Measurements from ENCODE around the gene CCDC15. TPM values are rescaled to one million over a fixed set of nuclear protein-coding genes. Genes with fewer than 3 reads are reported as not detected.

The CCDC15 gene
- polyA plus RNA-seq, 3 donors: 3.7 to 4.4 (median 4.2) TPM

Other genes with a start within 250 kb of the CCDC15 start
- gene NRGN, start 214.3 kb upstream of the CCDC15 start, polyA plus RNA-seq (ENCODE audit: insufficient read length in 3 of 3): 10 to 100 TPM; 12.0 to 24.4 (median 15.3) TPM
- gene VSIG2, start 201.9 kb upstream of the CCDC15 start, polyA plus RNA-seq (ENCODE audit: insufficient read length in 3 of 3): 1 to 10 TPM; 4.4 to 7.9 (median 5.8) TPM
- gene ESAM, start 191.9 kb upstream of the CCDC15 start, polyA plus RNA-seq (ENCODE audit: insufficient read length in 3 of 3): 10 to 100 TPM; 60.6 to 73.8 (median 68.2) TPM
- 10 to 100 TPM; 24.3 to 25.7 (median 25.1) TPM for gene MSANTD2, start 153.8 kb upstream of the CCDC15 start, polyA plus RNA-seq (ENCODE audit: insufficient read length in 3 of 3)
- gene ROBO3, start 88.8 kb upstream of the CCDC15 start, polyA plus RNA-seq (ENCODE audit: insufficient read length in 3 of 3): 10 to 100 TPM; 13.5 to 17.4 (median 16.1) TPM
- gene ROBO4, start 56.3 kb upstream of the CCDC15 start, polyA plus RNA-seq (ENCODE audit: insufficient read length in 3 of 3): 10 to 100 TPM; 16.0 to 17.2 (median 16.1) TPM
- gene HEPN1, start 35.0 kb upstream of the CCDC15 start, polyA plus RNA-seq (ENCODE audit: insufficient read length in 3 of 3): 1 to 10 TPM in 2 of 3 donors, under 1 TPM in 1; 0.96 to 1.8 (median 1.2) TPM
- 1 to 10 TPM; 1.8 to 2.3 (median 2.3) TPM for gene HEPACAM, start 18.2 kb upstream of the CCDC15 start, polyA plus RNA-seq (ENCODE audit: insufficient read length in 3 of 3)
- 1 to 10 TPM; 1.0 to 1.5 (median 1.4) TPM for gene SLC37A2, start 109.1 kb downstream of the CCDC15 start, polyA plus RNA-seq (ENCODE audit: insufficient read length in 3 of 3)
- gene TMEM218, start 157.4 kb downstream of the CCDC15 start, polyA plus RNA-seq (ENCODE audit: insufficient read length in 3 of 3): 10 to 100 TPM; 52.5 to 61.1 (median 56.6) TPM
- gene PKNOX2, start 210.5 kb downstream of the CCDC15 start, polyA plus RNA-seq (ENCODE audit: insufficient read length in 3 of 3): 10 to 100 TPM; 11.6 to 14.9 (median 12.0) TPM

All from right renal cortex interstitium (tissue), 3 donors.